Measurements from ENCODE around the gene CXCL3.

The CXCL3 gene

DNA sequence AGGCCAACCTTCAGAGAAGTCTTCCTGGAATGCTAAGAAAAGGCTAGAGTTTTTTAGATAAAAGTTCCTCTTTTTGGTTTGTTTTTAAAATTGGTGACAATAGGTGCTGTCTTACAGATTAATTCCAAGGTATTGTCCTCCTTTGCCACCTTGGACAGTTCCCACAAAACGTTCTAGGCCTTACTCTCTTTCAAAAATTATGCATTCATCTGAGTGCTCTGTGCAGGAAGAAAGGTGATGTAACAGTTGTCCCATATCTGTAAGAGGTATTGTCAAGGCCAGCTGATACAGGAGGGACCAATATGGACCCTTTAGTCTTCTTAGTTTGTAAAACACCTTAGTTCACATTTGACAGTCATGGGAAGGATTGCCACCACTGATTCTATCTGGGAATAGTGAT is 24.2 kb downstream of the CXCL3 start:
- no peak for DNase-seq (ENCODE audit: low read depth in 2 of 2)

DNA sequence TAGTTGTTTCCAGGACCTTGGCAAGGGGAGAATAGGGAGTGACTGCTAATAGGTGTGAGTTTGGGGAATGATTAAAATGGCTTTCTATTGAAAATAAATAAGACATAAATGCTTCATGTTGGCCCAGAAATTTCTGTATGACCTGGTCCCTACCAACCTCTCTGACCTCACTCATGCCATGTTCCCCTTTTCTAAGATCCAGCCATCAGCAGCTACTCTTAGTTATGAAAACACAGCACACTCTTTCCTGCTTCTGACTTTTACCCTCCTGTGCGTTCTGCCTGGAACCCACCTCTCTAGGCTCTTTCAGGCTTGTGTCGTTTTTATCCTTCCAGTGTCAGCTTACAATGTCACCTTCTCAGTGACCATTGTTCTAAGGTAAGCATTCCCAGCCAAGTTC is 25.2 kb downstream of the CXCL3 start:
- DNase-seq (ENCODE audit: low read depth in 2 of 2) = no peak

DNA sequence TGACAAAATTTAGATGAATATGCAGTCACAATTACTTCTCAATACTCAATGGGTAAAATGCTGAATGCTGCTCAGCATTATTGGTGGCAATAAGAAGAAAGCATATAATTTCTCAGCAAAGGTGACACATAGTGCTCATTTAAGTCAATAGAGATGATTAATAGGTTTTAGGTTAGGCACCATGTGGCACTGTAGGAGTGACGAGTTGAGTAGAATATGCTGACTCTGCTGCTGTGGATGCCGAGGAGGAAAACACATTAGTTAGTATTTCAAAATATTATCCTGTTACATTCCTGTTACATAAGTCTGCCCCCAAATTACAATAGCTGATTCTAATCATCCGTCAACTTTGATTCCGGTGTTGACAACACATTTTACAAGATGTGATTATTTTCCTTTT is 26.4 kb downstream of the CXCL3 start:
- DNase-seq (ENCODE audit: low read depth in 2 of 2) = no peak

DNA sequence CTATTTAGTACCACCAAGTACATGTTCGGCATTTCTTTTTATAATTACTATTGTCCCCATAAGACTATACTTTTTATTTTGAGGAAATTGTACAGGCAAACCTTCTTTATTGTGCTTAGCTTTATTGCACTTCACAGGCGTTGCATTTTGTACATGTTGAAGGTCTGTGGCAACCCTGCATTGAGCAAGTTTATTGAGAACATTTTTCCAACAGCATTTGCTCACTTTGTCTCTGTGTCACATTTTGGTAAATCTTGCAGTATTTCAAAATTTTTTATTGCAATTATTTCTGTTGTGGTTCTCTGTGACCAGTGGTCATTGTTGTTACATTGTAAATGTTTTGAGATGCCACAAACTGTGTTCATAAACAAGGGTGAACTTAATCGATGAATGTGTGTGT is 29.2 kb downstream of the CXCL3 start:
- DNase-seq (ENCODE audit: low read depth in 2 of 2) = no peak

DNA sequence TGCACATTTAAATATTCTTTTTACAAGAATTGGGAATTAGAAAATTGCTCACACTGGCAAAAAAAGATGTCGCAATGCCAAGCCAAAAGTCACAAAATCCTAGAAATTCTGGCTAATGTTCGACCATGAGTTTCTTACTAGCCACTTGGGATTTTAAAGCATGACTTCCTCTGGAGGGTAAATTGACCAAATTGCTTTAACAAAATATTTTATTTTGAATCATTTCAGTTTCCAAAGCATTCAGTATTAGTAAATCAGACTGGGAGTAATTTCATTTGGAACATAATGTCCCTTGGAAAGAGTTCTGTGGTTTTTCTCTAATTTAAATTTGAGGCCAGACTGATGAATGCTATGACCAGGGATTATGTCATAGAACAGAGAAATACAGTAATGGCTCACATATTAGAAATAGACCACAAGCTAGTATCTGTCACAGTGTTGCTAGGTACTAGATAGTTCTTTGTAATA is 32.4 kb downstream of the CXCL3 start:
- DNase-seq (ENCODE audit: low read depth in 2 of 2) = no peak

DNA sequence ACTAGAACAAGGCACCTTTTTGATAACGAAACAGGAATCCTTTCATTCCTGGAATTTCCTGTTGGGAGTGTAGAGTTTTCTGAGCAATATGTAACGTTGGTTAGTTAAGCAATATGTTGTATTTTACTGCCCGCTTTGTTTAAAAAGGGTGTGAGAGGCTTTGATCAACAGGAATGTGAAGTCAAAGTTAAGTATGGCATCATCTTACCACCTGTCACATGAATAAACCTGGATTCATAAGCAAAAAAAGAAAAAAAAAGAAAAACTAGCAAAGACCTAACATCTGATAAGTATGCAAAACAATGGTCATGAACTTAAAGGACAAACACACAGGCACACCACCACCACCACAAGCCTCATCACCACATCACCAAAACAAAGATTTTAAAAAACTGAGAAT is 33.0 kb downstream of the CXCL3 start:
- no peak for DNase-seq (ENCODE audit: low read depth in 2 of 2)

DNA sequence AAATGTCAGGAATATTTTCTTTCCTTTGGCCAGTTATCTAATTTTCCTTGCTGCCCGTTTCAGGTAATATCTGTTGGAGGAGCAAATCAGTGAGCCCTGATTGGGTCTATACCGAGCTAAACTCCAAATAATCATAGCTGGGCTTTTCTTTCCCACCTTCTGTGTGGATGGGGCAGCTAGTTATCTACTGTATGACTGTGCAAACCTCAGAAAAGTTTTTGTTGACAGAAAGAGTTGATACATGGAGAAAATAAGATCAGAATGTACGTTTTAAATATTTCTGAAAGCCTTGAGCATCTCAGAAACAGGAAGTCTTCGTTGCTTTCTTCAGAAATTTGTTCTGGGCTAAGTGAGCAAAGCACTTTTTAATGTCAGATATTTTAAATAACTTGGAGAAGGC is 33.8 kb downstream of the CXCL3 start:
- no peak for DNase-seq (ENCODE audit: low read depth in 2 of 2)

DNA sequence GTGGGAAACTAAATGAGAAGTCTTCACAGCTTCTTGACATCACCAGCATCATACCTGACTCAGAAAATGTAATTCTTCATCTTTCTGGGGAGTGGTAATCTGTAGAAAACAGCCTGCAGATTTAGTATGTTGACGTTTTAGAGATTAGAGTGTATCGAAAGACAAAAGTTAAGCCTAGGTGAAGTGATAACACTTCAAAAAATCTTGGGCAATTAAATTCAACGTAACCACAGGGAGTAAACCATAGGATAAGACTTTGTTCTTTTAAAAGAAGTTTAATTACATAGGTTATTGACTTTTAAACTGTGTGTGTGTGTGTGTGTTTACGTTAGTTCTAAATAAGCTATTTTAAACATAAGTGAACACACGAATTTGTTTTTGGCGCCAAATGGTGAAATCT is 38.2 kb downstream of the CXCL3 start:
- DNase-seq (ENCODE audit: low read depth in 2 of 2) = no peak

DNA sequence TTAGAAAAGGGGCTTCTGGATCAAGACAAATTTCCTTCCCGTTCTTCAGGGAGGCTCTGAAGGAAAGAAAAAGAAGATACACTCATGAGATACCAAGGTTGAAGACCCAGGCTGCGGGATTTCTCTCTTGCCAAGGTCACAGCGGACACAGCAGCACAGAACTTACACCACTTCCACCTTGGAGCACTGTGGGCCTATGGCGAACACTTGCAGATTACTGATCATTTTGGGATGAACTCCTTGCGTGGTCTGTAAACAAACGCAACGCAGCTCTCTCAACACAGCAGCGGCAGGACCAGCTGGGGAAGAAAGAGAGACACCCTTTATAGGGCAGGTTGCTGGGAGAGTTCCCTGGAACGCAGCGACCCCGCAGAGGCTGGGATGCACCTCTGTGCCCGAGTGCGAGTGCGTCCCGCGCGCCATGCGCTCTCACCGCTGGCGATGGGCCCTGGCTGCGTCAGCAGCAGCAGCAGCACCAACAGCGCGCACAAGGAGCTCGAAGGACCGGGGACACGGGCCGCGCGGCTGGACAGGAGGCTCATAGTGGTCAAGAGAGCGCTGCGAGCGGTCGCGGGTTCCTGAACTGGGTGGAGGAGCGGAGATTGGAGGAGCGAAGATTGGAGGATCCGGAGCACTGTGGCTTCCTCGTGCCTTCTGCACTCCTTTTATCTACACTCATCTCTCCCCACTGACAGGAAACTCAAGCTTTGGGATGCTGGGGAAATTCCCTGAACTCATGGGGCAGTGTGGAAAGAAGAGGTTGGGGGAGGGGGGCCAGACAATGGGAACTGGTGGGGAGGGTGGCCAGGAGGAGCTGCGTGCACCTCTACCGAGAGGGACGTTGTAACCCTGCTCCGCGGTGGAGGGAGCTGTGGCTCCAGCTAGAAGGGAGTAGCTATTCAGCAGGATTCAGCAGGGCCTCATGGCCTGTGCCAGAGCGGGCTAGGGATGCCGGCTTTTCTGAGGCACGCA is 40.2 kb downstream of the CXCL3 start, which contains the start of gene CXCL5:
Gene CXCL5 (minus strand): TSS at position 638 of the 972 bp plus-strand sequence. CDS start 96 bp downstream, at position 542.
- no peak for DNase-seq (ENCODE audit: low read depth in 2 of 2)

DNA sequence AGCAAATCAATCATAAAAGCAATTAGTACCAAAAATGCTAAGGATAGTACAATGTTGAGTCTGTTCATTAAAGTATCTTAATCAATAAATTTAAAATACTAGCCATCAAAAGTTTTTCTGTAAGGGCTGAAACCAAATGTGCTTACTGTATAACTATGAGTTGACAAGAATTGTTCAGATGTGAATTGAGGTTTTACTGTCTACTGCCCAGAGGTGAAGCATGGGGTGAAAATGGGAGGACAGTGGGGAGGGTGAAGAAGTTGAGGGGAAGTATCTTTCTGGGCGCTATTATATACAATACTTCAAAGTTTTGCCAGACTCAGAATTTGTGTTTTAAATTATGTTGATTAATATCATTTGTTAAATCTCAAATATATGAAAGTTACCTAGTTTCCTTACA is 46.4 kb downstream of the CXCL3 start:
- DNase-seq (ENCODE audit: low read depth in 2 of 2) = no peak

DNA sequence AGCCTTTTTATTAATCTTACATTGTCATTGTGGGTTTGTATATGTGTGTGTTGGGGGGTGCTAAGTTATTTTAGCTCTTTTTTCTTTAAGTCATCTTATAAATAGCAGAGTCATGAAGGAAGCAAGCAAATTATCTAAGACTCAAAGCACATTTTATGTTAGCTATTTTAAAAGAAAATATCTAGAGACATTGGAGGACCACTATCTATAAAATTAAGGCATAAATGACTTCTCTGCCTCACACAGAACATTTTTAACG is 46.8 kb downstream of the CXCL3 start:
- no peak for DNase-seq (ENCODE audit: low read depth in 2 of 2)

DNA sequence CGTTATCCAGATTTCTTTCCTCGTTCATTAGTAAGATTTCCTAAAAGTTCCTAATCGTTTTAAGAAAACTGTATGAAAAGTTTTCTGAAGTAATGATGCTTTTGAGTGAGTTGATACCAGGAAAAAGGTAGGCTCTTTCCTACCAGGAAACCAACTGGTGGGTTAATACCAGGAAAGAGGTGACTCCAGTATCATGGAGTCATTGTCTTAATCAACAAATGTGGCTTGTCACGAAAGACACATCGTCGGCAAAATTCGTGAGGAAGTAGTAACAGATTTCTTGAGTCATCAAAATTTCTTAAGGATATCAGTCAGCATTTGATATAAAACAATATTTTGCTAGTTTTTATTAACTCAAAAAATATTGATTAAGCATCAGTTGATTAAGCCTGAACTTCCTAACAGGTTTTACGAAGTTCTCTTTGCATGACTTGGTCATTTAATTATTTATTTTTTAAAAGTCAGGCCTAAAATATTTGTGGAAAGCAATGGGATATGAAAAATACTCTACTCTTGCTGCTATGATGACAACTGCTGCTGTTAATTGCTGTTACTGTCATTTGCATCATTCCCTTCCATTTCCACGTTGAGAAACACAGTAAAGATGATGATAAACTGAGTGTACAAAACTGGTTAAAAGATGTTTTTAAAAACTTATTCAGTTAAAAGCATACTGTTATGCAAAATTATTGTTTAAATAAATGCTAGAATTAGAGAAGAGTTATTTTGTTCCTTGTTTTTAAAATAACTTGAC is 47.3 kb downstream of the CXCL3 start:
- DNase-seq (ENCODE audit: low read depth in 2 of 2) = no peak

DNA sequence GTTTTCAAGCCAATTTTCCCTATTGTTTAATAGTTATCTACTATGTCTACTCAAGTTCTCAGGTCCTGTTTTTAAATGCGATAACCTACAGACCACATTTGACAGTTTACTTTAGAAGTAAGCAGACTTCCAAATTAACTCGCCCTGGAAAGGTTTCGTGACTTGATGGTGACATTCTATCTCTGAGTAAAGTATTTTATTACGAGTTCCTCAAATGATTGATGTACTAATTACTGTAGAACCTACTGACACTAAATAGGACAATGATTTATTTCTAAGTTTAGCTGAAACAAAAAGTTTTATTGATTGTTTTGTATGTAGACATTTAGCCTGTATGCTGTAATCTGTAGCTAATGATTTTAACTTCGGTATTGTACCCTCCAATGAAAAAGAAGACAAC is 48.6 kb downstream of the CXCL3 start:
- DNase-seq (ENCODE audit: low read depth in 2 of 2) = no peak

DNA sequence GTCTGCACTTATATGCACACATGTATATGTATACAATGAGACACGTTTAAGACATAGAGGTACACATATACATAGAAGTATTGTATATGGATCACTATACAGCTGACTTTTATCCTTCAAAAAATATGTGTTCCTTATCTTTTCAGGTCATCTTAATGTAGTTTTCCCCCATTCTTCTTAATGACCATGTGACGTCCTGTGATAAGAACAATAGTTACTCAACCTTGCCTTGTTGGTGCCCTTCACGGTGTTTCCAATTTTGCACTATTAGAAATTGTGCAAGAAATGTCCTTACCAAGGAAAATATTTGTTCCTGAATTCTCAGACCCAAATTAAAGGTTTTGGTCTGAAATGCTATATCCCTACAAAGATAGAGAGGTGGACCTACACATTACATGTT is 49.5 kb downstream of the CXCL3 start:
- no peak for DNase-seq (ENCODE audit: low read depth in 2 of 2)

DNA sequence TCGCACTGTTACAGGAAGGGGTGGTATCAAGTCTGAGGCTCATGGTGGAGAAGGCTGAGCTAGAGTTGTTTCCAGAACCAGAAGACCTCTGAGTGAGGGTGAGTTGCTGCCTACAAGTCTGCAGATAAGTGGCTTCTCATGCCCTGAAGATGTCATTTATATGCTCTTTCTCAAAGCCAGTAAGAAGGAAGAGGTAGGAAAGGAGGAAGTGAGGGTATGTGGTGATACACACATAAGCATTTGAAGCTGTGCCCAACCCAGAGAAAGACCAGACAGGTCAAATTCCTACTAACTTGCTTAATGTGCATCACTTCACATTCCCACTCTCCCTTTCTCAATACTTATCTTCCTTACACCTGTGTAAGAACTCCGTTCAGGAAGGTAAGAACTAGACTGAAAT is 50.4 kb downstream of the CXCL3 start, which contains the start of gene PPBP:
Gene PPBP (minus strand): TSS at position 130 of the 400 bp plus-strand sequence. CDS start 87 bp downstream, at position 43.
- DNase-seq (ENCODE audit: low read depth in 2 of 2) = no peak
